ENCODE measurements around the gene LRRC47. TPM values are rescaled to one million over a fixed set of nuclear protein-coding genes. Genes with fewer than 3 reads are reported as not detected.

LRRC47 gene
- 43.6 and 44.6 TPM in 2 replicates for total RNA-seq

DNA sequence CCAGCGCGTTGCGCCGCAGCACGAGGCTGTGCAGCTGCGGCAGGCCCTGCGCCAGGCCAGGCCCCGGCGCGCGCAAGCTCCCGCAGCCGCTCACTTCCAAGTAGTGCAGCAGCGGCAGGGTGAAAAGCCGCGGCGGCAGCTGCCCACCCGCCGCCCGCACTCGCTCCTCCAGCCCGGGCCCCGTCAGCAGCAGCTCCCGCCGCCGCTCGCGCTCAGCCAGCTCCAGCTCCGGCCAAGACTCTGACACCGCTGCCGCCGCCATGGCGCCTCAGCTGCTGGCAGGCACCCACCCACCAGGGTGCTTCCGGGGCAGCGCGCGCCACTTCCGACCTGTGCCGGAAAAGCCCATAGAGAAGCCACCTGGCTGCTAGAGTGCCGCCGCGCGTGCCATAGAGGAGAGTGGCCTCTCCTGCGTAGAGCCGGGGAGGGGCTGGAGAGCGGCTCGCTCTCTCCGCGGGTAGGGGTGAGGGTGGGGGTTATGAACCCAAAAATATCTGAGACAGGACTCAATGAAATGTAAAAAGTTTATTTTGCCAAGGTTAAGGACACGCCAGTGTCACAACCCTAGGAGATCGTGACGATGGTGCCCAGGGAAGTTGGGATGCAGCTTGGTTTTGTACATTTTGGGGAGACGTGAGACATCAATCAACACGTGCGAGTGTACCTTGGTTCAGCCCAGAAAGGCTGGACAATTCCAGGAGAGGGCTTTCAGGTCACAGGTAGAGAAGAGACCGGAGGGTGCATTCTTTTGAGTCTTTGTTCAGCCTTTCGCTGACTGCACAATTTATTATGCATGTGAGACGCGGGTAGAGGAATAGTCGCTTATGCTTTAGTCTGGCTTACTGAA, at the start of gene LRRC47:
TSS of gene LRRC47 (minus strand) at position 284 of the 847 bp plus-strand sequence. CDS start at position 262, 22 bp downstream.

DNA sequence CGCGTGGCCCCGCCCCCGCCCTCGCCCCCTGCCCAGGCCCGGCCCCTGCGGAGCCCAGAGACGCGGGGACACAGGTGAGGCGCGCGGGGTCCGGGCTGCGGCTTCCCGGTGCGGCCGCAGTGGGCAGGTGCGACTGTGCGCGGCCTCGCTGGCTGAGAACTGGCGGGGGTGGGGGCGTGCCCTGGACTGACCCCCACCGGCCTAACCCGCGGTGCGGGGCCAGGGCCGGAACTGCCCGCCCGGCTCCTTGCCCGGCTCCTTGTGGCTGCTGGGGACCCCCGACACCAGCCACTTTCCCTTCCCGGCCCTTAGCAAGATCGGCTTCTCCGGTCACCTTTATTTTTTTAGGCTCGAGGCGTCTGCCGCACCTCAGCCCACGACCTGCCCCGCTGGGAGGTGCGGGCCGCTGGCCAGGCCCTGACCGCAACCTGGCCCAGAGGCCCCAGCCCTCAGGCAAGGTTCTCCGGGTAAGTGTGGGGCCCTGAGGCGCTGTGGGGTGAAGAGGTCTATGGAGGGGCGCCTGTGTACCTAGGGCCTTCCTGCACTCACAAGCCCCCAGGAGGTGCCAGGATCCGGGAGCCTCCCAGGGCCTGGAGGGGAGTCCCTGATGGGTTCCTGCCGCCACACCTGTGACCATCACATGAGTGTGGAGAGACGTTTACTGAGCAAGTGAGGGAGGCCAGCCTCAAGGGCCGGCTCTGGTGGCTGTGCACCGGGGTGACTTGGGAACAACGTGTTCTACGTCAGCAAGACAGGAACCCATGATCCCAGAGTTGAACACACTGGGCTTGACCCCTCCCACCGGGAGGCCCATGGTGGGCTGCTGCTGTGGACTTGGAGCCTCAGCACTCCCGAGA, 23.4 kb downstream of the LRRC47 start, which contains the start of gene SMIM1:
TSS of gene SMIM1 (plus strand) at position 35 of the 857 bp plus-strand sequence. CDS start 2,625 bp downstream, outside the sequence.

DNA sequence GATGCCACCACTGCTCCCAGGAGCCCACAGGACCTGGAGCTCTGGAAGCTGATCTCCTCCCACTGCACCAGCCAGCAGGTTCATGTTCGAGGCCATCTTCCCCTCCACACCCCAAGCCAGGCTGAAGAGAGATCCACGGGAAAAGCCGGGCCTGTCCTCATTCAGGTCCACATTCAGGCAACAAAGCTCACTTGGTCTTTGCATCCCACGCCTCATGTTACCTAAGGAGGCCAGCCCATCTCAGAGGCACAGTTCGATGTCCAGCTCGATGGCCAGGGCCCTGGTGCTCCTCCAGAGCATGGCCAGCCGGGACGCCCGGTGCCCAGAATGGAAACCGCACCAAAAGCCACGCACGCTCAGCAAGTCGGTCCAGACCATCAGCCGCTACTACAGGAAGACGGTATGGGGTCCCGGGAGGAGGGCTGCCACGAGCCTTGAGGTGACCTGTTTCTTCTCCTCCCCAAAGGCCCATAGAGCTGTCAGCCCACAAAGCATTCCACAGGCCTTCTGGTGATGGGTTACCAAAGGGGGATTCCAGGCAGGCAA, 43.8 kb downstream of the LRRC47 start, which contains the start of gene CCDC27:
TSS of gene CCDC27 (plus strand) at position 51 of the 546 bp plus-strand sequence. CDS start at position 83, 32 bp downstream.

Small RNA genes lying within 50 kb of the gene (small RNA-seq; reads per million reads assigned to genes)
- gene RF02197, result not detected
- not detected for gene RN7SL574P

Other genes with a start within 250 kb of the LRRC47 start
- 4.0 and 4.3 TPM in 2 replicates for gene MEGF6, start 185.0 kb downstream of the LRRC47 start, total RNA-seq
- 18.8 and 19.7 TPM in 2 replicates for gene TPRG1L, start 171.5 kb downstream of the LRRC47 start, total RNA-seq
- 4.7 and 10.2 TPM in 2 replicates for gene WRAP73, start 146.4 kb downstream of the LRRC47 start, total RNA-seq
- gene TP73, start 144.0 kb downstream of the LRRC47 start, total RNA-seq, result 0.39 and 0.98 TPM in 2 replicates
- not detected in 2 replicates for gene CCDC27, start 44.0 kb downstream of the LRRC47 start, total RNA-seq
- 4.7 and 8.6 TPM in 2 replicates for gene SMIM1, start 23.7 kb downstream of the LRRC47 start, total RNA-seq
- gene CEP104, start 60.7 kb upstream of the LRRC47 start, total RNA-seq, result 23.2 and 36.9 TPM in 2 replicates
- gene DFFB, start 61.0 kb upstream of the LRRC47 start, total RNA-seq, result 3.9 and 4.6 TPM in 2 replicates
- gene C1orf174, start 103.8 kb upstream of the LRRC47 start, total RNA-seq, result 20.0 and 20.8 TPM in 2 replicates